Mammary microvascular endothelial cell (primary cell): ENCODE results near the gene NTSR1. TPM values are rescaled to one million over a fixed set of nuclear protein-coding genes. Genes with fewer than 3 reads are reported as not detected.

Experiments
- total RNA-seq: library from RNA; depleted of rRNA; stranded (reverse); fragments of >200 nt; gene quantifications from 2 replicates; pipeline ENCODE4 v1.2.3, GENCODE V29; 2015

Gene NTSR1
- 0.15 and 0.27 TPM in 2 replicates for total RNA-seq

GRCh38 chr20:62708591-62709536, at the start of gene NTSR1:
Gene NTSR1, plus strand, starts transcription at chr20:62708836. Its CDS starts 372 bp downstream, at chr20:62709208.

GRCh38 chr20:62804627-62805154, 96.1 kb downstream of the NTSR1 start, which contains the start of gene OGFR:
Gene OGFR, plus strand, starts transcription at chr20:62804835. Its CDS starts 25 bp downstream, at chr20:62804860.

Other genes starting within 250 kb of the NTSR1 start
- not detected in 2 replicates for gene GATA5, start 232.8 kb upstream of the NTSR1 start, total RNA-seq
- gene SLCO4A1, start 66.3 kb upstream of the NTSR1 start, total RNA-seq = 9.5 and 10.4 TPM in 2 replicates
- 19.9 TPM in 2 replicates for gene MRGBP, start 87.6 kb downstream of the NTSR1 start, total RNA-seq
- gene OGFR, start 96.0 kb downstream of the NTSR1 start, total RNA-seq = 63.2 and 67.4 TPM in 2 replicates
- gene COL9A3, start 108.2 kb downstream of the NTSR1 start, total RNA-seq = 0.79 TPM in 1 of 2 replicates, not detected in the other
- 4.3 and 6.3 TPM in 2 replicates for gene TCFL5, start 153.0 kb downstream of the NTSR1 start, total RNA-seq
- 31.6 and 31.7 TPM in 2 replicates for gene DIDO1, start 217.7 kb downstream of the NTSR1 start, total RNA-seq
- 20.7 and 20.8 TPM in 2 replicates for gene GID8, start 229.3 kb downstream of the NTSR1 start, total RNA-seq
- 12.0 and 13.1 TPM in 2 replicates for gene SLC17A9, start 243.9 kb downstream of the NTSR1 start, total RNA-seq